B cell (primary cell): ENCODE measurements around the gene HS3ST5.

ENCODE experiments used
- EZH2 ChIP-seq: IDR thresholded peaks from 2 replicates; pipeline ENCODE4 v1.6.1; 2012; ENCODE audit warnings: borderline replicate concordance, low read depth, mild to moderate bottlenecking, moderate library complexity, low read length; ENCODE audit not compliant: insufficient read depth, poor library complexity, severe bottlenecking
- TF ChIP-seq, protein P1 (sequence below): fragments of 200-600 bp; IDR thresholded peaks from one replicate; pipeline ENCODE4 v1.8.0; 2022; ENCODE audit warnings: antibody characterized with exemption, mild to moderate bottlenecking

DNA sequence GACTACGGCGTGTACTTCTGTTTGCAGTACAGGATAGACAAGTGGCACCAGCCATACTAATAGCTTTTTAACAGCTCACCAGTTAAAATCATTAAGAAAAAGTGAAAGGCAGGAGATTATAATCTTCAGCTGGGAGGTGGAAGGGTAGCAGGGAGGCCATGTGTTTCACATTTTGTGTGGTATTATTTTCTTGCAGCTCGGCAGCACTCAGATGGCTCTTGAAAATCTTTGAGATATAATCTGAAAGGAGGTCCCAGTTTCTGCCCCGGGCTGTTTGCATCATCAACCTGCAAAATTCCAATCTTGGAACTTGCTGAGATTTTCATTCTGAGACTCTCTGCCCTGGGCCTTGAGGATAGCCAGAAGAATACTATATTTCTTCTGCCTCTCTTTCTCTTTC, 284.4 kb downstream of the HS3ST5 start:
- TF ChIP-seq, protein P1, sequence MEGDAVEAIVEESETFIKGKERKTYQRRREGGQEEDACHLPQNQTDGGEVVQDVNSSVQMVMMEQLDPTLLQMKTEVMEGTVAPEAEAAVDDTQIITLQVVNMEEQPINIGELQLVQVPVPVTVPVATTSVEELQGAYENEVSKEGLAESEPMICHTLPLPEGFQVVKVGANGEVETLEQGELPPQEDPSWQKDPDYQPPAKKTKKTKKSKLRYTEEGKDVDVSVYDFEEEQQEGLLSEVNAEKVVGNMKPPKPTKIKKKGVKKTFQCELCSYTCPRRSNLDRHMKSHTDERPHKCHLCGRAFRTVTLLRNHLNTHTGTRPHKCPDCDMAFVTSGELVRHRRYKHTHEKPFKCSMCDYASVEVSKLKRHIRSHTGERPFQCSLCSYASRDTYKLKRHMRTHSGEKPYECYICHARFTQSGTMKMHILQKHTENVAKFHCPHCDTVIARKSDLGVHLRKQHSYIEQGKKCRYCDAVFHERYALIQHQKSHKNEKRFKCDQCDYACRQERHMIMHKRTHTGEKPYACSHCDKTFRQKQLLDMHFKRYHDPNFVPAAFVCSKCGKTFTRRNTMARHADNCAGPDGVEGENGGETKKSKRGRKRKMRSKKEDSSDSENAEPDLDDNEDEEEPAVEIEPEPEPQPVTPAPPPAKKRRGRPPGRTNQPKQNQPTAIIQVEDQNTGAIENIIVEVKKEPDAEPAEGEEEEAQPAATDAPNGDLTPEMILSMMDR, result no peak
- TF ChIP-seq EZH2, result no peak
